GM12878 (cell line): ENCODE results near the gene RAB6D.

Experiments
- POLR2A ChIP-seq: IDR thresholded peaks from 2 replicates; pipeline ENCODE4 v1.6.1; 2011; ENCODE audit warnings: low read depth, mild to moderate bottlenecking, low read length
- POLR2AphosphoS5 ChIP-seq: IDR thresholded peaks from 2 replicates; pipeline ENCODE4 v1.6.1; 2011; ENCODE audit warnings: mild to moderate bottlenecking, low read length, inconsistent platforms
- TF ChIP-seq, protein P1 (sequence below): IDR thresholded peaks from 2 replicates; pipeline ENCODE4 v1.6.1; 2012; ENCODE audit warnings: low read depth, low read length, improper control_type of control experiment

DNA sequence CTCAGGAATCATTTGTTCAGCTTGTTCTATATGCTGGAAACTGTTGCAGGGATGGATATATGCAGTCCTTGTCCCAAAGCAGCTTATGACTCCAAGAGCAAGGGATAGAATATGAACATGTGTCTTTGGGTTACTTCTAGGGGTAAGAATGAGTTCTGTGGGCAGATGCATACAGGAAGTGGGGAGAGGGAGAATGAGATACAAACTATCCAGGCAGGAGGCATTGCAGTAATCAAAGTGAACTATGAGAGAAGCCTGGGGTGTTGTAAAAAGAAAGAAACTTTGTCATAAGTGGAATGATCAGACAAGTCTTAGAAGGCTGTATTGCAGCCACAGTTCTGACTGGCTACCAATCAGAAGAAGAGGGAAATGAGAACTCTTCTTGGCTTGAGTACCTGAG is 44.8 kb upstream of the RAB6D start:
- TF ChIP-seq, protein P1, sequence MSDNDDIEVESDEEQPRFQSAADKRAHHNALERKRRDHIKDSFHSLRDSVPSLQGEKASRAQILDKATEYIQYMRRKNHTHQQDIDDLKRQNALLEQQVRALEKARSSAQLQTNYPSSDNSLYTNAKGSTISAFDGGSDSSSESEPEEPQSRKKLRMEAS: no peak
- no peak for TF ChIP-seq POLR2A
- no peak for TF ChIP-seq POLR2AphosphoS5
